AG04449 (cell line): ENCODE results near the gene PIAS1.
A peak's percentile ranks its signal among the peaks of the same experiment; 100 is the strongest.
"Not testable (repeated sequence)": the region's sequence is repeated elsewhere in the genome, so short reads cannot be mapped to it uniquely, and the experiment has no call there.

Source experiments
- CTCF ChIA-PET: fragments of 350-600 bp; formaldehyde crosslinking; extraction: SDS; loops from one replicate; lab custom pipeline; 2021; ENCODE audit warnings: antibody characterized with exemption; lab: Yijun Ruan, JAX
- POLR2A ChIA-PET: fragments of 400-600, 350-600 bp; formaldehyde crosslinking; extraction: SDS; loops from one replicate; lab custom pipeline; 2020; ENCODE audit warnings: antibody characterized with exemption, inconsistent platforms; lab: Yijun Ruan, JAX
- DNase-seq: peaks from one replicate; pipeline ENCODE4 v3.0.0-alpha.2; 2010; ENCODE audit warnings: low read depth, low spot score
- H3K4me3 ChIP-seq: 2 replicates; pipeline ENCODE4 v1.5.1; 2011; ENCODE audit warnings: low read depth, mild to moderate bottlenecking, control low read depth, low read length
- TF ChIP-seq, protein P1 (sequence below): IDR thresholded peaks from one replicate; pipeline ENCODE4 v1.5.1; 2011; ENCODE audit warnings: mild to moderate bottlenecking, moderate library complexity, low read length, control low read depth, inconsistent platforms; ENCODE audit not compliant: insufficient read depth; ENCODE audit errors: missing control alignments

The PIAS1 gene

DNA sequence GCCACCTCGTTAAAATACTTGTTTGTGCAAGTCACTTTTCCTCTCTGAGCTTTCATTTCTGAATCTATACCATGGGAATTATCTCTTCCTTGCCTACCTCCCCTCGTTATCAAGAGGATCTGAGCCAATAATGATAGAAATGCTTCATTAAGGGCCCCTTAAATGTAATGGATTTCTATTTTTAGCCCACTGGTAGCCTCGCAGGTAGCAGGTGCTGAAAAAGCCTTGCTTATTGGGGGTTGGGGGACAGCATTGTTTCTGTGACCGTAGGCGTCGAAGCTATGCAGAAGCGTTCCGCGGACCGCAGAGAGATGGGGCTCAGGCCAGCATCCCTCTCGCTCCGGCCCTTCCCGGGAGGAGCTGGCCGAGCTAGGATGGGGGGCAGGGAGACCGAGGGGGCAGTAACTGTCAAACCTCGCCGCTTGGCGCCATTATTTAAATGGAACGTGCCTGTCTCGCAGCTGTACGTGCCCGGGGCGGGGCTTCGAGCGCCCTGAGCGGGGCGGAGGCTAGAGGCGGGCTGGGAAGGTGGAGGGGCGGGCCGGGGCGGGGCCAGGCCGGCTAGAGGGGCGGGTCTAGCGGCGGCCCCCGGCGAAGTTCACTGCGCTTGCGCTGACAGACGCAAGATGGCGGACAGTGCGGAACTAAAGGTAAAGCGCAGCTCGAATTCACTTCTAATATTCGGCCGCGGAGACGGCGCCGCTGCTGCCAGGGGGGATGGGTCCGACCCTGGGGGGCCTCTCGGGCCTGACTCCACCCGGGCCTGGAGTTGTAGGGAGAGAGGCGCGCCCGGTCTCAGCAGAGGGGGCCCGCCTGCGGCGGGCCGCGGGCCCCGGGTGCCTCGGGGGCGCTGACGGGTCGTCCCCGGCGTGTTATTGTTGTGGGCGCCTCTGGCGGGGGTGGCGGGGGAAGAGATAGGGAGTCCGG, at the start of gene PIAS1:
Gene PIAS1, plus strand, starts transcription at position 615 of the 927 bp plus-strand sequence. Its CDS starts 12 bp downstream, at position 627.
- no peak for DNase-seq
- POLR2A ChIA-PET, result interaction anchor here (0.5 to 1.0 kb wide), 6 partner anchors 17 to 1399 kb away, joined by 3 to 4 read pairs (median 4); partner anchors contain the start of gene RPLP1
- CTCF ChIA-PET, result interaction anchor here (0.7 to 4.1 kb wide), 4 partner anchors 11 to 190 kb away, joined by 3 to 32 read pairs (median 3); no protein-coding TSS in a partner anchor
- TF ChIP-seq, protein P1, sequence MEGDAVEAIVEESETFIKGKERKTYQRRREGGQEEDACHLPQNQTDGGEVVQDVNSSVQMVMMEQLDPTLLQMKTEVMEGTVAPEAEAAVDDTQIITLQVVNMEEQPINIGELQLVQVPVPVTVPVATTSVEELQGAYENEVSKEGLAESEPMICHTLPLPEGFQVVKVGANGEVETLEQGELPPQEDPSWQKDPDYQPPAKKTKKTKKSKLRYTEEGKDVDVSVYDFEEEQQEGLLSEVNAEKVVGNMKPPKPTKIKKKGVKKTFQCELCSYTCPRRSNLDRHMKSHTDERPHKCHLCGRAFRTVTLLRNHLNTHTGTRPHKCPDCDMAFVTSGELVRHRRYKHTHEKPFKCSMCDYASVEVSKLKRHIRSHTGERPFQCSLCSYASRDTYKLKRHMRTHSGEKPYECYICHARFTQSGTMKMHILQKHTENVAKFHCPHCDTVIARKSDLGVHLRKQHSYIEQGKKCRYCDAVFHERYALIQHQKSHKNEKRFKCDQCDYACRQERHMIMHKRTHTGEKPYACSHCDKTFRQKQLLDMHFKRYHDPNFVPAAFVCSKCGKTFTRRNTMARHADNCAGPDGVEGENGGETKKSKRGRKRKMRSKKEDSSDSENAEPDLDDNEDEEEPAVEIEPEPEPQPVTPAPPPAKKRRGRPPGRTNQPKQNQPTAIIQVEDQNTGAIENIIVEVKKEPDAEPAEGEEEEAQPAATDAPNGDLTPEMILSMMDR, result no peak
- peak within 1 kb of the TSS; percentile 81 for H3K4me3 ChIP-seq

DNA sequence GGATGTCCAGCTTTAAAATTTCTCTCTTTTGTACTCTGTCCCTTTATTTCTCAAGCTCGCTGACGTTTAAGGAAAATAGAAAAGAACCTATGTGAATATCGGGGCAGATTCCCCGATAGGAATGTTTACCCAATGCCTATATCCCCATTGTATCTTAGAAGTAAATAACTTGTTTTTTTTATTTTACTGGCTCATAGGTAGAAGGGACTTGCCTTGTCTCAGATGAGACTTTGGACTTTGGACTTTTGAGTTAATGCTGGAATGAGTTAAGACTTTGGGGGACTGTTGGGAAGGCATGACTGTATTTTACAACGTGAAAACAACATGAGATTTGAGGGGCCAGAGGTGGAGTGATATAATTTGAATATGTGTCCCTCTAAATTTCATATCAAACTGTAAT, 46.5 kb upstream of the PIAS1 start:
- CTCF ChIA-PET, H3K4me3 ChIP-seq, POLR2A ChIA-PET, DNase-seq: not testable (repeated sequence)

DNA sequence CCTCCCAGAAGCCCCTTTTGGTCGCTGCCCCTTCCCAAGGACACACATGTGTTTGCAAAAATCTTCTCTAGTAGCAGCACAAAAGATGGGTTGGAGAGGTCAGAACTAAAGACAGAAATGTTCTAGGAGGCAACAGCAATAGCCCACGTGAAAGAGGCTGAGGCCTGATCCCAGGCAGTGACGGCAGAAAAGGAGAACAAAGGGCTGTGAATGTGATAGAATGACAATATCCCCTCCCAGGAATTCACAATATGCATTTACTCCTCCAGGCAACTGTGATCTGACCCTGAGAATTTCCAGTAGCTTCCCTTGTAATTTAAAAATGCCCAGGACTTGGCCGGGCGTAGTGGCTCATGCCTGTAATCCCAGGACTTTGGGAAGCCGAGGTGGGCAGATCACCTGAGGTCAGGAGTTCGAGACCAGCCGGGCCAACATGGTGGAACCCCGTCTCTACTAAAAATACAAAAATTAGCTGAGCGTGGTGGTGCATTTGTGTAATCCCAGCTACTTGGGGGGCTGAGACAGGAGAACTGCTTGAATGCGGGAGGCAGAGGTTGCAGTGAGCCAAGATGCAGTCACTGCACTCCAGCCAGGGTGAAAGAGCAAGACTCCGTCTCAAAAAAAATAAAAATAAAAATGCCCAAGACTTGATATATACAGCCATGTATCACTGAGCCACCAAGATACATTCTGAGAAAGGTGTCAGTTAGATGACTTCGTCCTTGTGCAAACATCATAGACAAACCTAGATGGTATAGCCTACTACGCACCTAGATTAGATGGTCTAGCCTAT, 43.6 kb upstream of the PIAS1 start:
- POLR2A ChIA-PET, result no interaction called here
- DNase-seq, result no peak
- TF ChIP-seq, protein P1, result no peak
- no peak overlapping the region for H3K4me3 ChIP-seq
- CTCF ChIA-PET, result interaction anchor here (1.2 kb wide), 1 partner anchor 144 kb away, joined by 3 read pairs; no protein-coding TSS in a partner anchor

DNA sequence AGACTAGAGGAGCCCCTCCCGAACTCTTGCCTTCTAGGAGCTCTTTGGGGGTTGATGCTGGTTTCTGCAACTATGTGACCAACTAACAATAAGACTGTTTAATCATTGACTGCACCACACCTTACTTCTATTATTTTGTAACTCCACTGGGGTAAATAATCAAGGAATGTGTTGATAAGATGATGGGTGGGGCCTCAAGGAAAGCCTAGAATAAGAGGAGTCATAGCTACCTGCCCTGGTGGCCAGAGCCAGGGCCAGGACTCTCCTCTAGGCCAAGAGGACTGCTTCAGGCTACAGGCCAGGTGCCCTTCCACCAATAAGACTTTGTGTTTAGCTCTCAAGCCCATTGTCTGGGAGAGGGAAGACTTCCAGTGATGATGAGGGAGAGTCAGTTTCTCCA, 41.2 kb upstream of the PIAS1 start:
- no peak overlapping the region for H3K4me3 ChIP-seq
- no peak for DNase-seq
- TF ChIP-seq, protein P1, result no peak
- CTCF ChIA-PET, result no interaction called here
- POLR2A ChIA-PET, result no interaction called here

DNA sequence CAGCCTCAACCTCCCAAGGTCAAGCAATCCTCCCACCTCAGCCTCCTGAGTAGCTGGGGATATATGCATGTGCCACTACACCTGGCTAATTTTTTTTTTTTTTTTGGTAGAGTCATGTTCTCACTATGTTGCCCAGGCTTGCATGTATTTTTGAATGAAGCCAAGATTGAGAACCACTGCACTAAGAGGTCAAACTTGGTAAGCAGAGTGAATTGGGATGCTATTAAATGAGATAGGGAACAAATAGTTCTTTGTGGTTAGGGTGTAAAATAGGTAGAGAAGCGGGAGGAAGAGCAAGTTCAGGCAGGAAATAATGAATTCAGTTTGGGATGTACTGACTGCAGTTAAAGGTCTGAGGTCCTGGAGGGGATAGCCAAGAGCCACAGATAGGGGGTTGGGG, 39.9 kb upstream of the PIAS1 start:
- TF ChIP-seq, protein P1, result no peak
- H3K4me3 ChIP-seq, result no peak overlapping the region
- ChIA-PET CTCF (no interaction called here), POLR2A (no interaction called here)
- DNase-seq, result no peak

DNA sequence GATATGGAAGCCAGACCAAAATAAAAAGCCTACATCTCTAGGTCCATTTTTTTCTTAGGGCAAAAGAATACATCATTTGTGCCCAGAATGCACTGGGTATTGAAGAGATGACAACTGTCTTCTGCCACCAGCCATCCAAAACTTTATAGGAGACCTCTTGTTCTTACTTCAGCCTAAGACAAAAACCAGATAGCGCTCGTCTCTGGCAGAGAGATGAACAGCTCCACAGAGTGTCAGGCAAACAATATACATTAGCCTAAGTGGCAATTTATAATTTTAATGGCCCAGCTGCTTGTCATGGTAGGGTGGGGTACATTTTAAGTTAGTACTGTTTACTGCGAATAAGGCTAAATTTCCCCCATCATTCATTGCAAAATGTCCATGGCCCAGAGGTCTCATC, 38.9 kb upstream of the PIAS1 start:
- no peak overlapping the region for H3K4me3 ChIP-seq
- CTCF ChIA-PET, result no interaction called here
- TF ChIP-seq, protein P1, result no peak
- no peak for DNase-seq
- POLR2A ChIA-PET, result no interaction called here
